OCI-LY3 (cell line): ENCODE results near the gene MRPS31.

Source experiments
- CTCF ChIP-seq: fragments of 200-600, 300-600 bp; sonication (generic); IDR thresholded peaks from 2 replicates; pipeline ENCODE4 v1.5.1; 2014; ENCODE audit warnings: antibody characterized with exemption, low read length, low read depth
- EZH2phosphoT487 ChIP-seq: fragments of 200-600 bp; shearing (Covaris generic); IDR thresholded peaks from 2 replicates; pipeline ENCODE4 v1.6.1; 2018; ENCODE audit warnings: antibody characterized with exemption, mixed run types, low read depth

- TF ChIP-seq CTCF (no peak), EZH2phosphoT487 (no peak)
Measured at GRCh38 chr13:40679480-40679985, 91.5 kb downstream of the MRPS31 start.
